Suprapubic skin (tissue), 4 donors: ENCODE data around the gene CSNK1G1. TPM values are rescaled to one million over a fixed set of nuclear protein-coding genes. Genes with fewer than 3 reads are reported as not detected.

Experiments
- DNase-seq, 2 donors: peaks; one replicate each; pipeline ENCODE4 v3.0.0-alpha.2; 2019; ENCODE audit warnings: low spot score in 2 of 2
- H3K27ac ChIP-seq: fragments of 200-600 bp; sonication (generic); one replicate; pipeline ENCODE4 v1.5.1; 2019
- H3K27me3 ChIP-seq: fragments of 200-600 bp; sonication (generic); one replicate; pipeline ENCODE4 v1.5.1; 2019
- H3K36me3 ChIP-seq: fragments of 200-600 bp; sonication (generic); one replicate; pipeline ENCODE4 v1.5.1; 2019
- H3K4me1 ChIP-seq: fragments of 200-600 bp; sonication (generic); one replicate; pipeline ENCODE4 v1.5.1; 2019
- H3K4me3 ChIP-seq: fragments of 200-600 bp; sonication (generic); one replicate; pipeline ENCODE4 v1.5.1; 2019; ENCODE audit warnings: mild to moderate bottlenecking
- H3K9me3 ChIP-seq: fragments of 200-600 bp; sonication (generic); one replicate; pipeline ENCODE4 v1.5.1; 2019
- CTCF ChIP-seq, 2 donors: fragments of 200-600 bp in 1 of 2; fragments of 450-650 bp in 1 of 2; sonication (generic) in 1 of 2; IDR thresholded peaks; one replicate each; pipeline ENCODE4 v1.5.1; 2016 to 2019; ENCODE audit warnings: antibody characterized with exemption in 2 of 2, mild to moderate bottlenecking in 1 of 2, moderate library complexity in 1 of 2
- EP300 ChIP-seq: sonication (generic); formaldehyde crosslinking; IDR thresholded peaks from one replicate; pipeline ENCODE4 v1.6.1; 2017; ENCODE audit warnings: antibody characterized with exemption
- POLR2A ChIP-seq, 2 donors: fragments of 450-650 bp; IDR thresholded peaks; one replicate each; pipeline ENCODE4 v1.6.1; 2017; ENCODE audit warnings: antibody characterized with exemption in 2 of 2, mild to moderate bottlenecking in 2 of 2, moderate library complexity in 2 of 2
- POLR2AphosphoS5 ChIP-seq, 3 donors: sonication (generic); formaldehyde crosslinking; IDR thresholded peaks; one replicate each; pipeline ENCODE4 v1.6.1; 2017; ENCODE audit warnings: antibody characterized with exemption in 3 of 3
- WGBS: methylation state at CpG from one replicate; pipeline ENCODE4 v1.1.5; 2018; 5-methylcytosine and 5-hydroxymethylcytosine counted together
- total RNA-seq, 4 donors: library from RNA; depleted of rRNA; stranded (reverse); fragments of >200 nt; gene quantifications; one replicate each; pipeline ENCODE4 v1.1.0, GENCODE V29; 2016

CSNK1G1 gene
- total RNA-seq, 4 donors from 2014 or later = 15.9 to 28.8 (median 23.9) TPM

GRCh38 chr15:64237677-64238076 lies 118.3 kb downstream of the CSNK1G1 start:
- no peak overlapping the region for H3K4me3 ChIP-seq
- no peak overlapping the region for H3K27ac ChIP-seq
- H3K36me3 ChIP-seq = no peaks in the 10 kb centered on the region
- no peaks in the 10 kb centered on the region for H3K9me3 ChIP-seq
- no peaks in the 10 kb centered on the region for H3K4me1 ChIP-seq
- DNase-seq = no peak
- TF ChIP-seq POLR2AphosphoS5 (IDR thresholded peaks at IDR 0.05) (no peak), POLR2A (IDR thresholded peaks at IDR 0.05) (no peak), EP300 (no peak), CTCF (IDR thresholded peaks at IDR 0.05) (no peak)
- 82% methylated on average over 3 of the region's 3 CpGs for WGBS
- no peaks in the 10 kb centered on the region for H3K27me3 ChIP-seq

DNA sequence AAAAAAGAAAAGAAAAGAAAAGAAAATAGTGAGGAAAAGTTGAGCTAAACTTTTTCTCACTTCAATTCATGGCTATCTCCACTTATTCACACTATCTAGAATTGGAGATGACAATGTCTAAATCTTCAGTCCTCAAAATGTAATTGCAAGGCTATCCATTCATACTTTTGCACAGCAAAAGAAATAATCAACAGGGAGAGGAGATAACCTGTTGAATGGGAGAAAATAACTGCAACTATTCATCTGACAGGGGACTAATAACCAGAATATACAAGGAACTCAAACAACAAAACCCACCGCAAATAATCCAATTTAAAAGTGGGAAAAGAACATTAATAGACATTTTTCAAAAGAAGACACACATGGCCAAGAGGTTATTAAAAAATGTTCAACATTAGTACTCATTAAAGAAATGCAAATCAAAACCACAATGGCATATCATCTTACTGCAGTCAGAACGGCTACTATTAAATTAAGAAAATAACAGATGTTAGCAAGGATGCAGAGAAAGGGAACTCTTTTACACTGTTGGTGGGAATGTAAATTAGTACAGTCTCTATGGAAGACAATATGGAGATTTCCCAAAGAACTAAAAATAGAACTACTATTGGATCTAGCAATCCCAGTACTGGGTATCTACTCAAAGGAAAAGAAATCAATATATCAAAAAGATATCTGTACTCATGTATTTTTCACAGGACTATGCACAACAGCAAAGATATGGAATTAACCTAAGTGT lies 119.6 kb downstream of the CSNK1G1 start:
- Histone ChIP-seq H3K27me3 (no peaks in the 10 kb centered on the region), H3K4me3 (no peak overlapping the region), H3K9me3 (no peaks in the 10 kb centered on the region), H3K4me1 (no peaks in the 10 kb centered on the region), H3K27ac (no peak overlapping the region), H3K36me3 (no peaks in the 10 kb centered on the region)
- no peak for TF ChIP-seq EP300
- no peak for TF ChIP-seq POLR2A (IDR thresholded peaks at IDR 0.05)
- DNase-seq = no peak
- 88% methylated on average over 2 of the region's 2 CpGs for WGBS

DNA sequence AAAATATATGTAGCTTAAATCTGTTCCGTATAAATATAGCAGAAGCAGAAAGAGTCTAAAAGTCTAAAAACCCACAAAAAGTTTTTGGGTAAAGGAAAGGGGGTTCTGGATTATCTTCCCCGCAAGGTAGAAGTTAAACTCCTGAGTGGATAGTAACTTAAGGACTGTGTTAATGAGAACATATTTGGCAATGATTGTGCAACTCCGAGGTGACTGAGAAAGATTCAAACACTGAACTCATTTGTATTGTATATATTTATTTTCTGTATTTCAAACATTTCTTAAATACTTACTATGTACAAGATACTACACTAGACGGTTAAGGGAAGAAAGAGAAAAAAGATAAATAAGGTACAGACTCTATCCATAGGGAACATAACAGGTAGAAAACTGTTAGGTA lies 120.4 kb downstream of the CSNK1G1 start:
- 93% methylated on average over 4 of the region's 4 CpGs for WGBS

GRCh38 chr15:64233299-64233698 lies 122.7 kb downstream of the CSNK1G1 start:
- Histone ChIP-seq H3K27ac (no peak overlapping the region), H3K27me3 (no peaks in the 10 kb centered on the region), H3K36me3 (no peaks in the 10 kb centered on the region), H3K4me3 (no peak overlapping the region), H3K4me1 (no peaks in the 10 kb centered on the region), H3K9me3 (no peaks in the 10 kb centered on the region)
- 97% methylated on average over 4 of the region's 4 CpGs for WGBS
- DNase-seq = no peak
- TF ChIP-seq EP300 (no peak), POLR2A (IDR thresholded peaks at IDR 0.05) (no peak), POLR2AphosphoS5 (IDR thresholded peaks at IDR 0.05) (no peak), CTCF (IDR thresholded peaks at IDR 0.05) (no peak)

More for the DNA sequence above, 120.4 kb downstream of the CSNK1G1 start:
- no peak overlapping the region for H3K4me3 ChIP-seq
- TF ChIP-seq POLR2A (IDR thresholded peaks at IDR 0.05) = no peak
- TF ChIP-seq POLR2AphosphoS5 (IDR thresholded peaks at IDR 0.05) = no peak
- TF ChIP-seq EP300 = no peak
- TF ChIP-seq CTCF (IDR thresholded peaks at IDR 0.05) = no peak
- H3K27ac ChIP-seq = no peak overlapping the region
- no peaks in the 10 kb centered on the region for H3K9me3 ChIP-seq
- H3K27me3 ChIP-seq = no peaks in the 10 kb centered on the region
- no peaks in the 10 kb centered on the region for H3K36me3 ChIP-seq
- no peaks in the 10 kb centered on the region for H3K4me1 ChIP-seq
- DNase-seq = no peak

GRCh38 chr15:64232400-64232799 lies 123.6 kb downstream of the CSNK1G1 start:
- TF ChIP-seq POLR2AphosphoS5 (IDR thresholded peaks at IDR 0.05) (no peak), CTCF (IDR thresholded peaks at IDR 0.05) (no peak), POLR2A (IDR thresholded peaks at IDR 0.05) (no peak), EP300 (no peak)
- H3K27ac ChIP-seq = no peak overlapping the region
- no peaks in the 10 kb centered on the region for H3K36me3 ChIP-seq
- WGBS = 74% methylated on average over 1 of the region's 1 CpG
- H3K4me3 ChIP-seq = no peak overlapping the region
- H3K9me3 ChIP-seq = no peaks in the 10 kb centered on the region
- no peak for DNase-seq
- no peaks in the 10 kb centered on the region for H3K4me1 ChIP-seq
- H3K27me3 ChIP-seq = no peaks in the 10 kb centered on the region
